Thyroid gland (tissue), 4 donors: ENCODE results near the gene ORAI2. TPM values are rescaled to one million over a fixed set of nuclear protein-coding genes. Genes with fewer than 3 reads are reported as not detected.

Experiments
- DNase-seq, 2 donors: peaks; one replicate each; pipeline ENCODE4 v3.0.0-alpha.2; 2019
- H3K27ac ChIP-seq, 3 donors: fragments of 200-600 bp; sonication (generic); 1 replicate in 2 of 3; 2 replicates in 1 of 3; pipeline ENCODE4 v1.5.1; 2016 to 2019; ENCODE audit warnings: mild to moderate bottlenecking in 1 of 3, moderate library complexity in 1 of 3
- H3K27me3 ChIP-seq: fragments of 200-600 bp; sonication (generic); one replicate; pipeline ENCODE4 v1.5.1; 2019
- H3K36me3 ChIP-seq, 2 donors: fragments of 200-600 bp; sonication (generic); one replicate each; pipeline ENCODE4 v1.5.1; 2016 to 2019
- H3K4me1 ChIP-seq, 2 donors: fragments of 200-600 bp; sonication (generic); one replicate each; pipeline ENCODE4 v1.5.1; 2017 to 2019
- H3K4me3 ChIP-seq, 3 donors: fragments of 200-600 bp; sonication (generic); replicated peaks in 1 of 3; 1 replicate in 2 of 3; 2 replicates in 1 of 3; pipeline ENCODE4 v1.5.1; 2016; ENCODE audit warnings: mild to moderate bottlenecking in 1 of 3
- H3K9me3 ChIP-seq: fragments of 200-600 bp; sonication (generic); one replicate; pipeline ENCODE4 v1.5.1; 2017
- CTCF ChIP-seq, 6 experiments: fragments of 200-600 bp in 3 of 6; fragments of 450-650 bp in 3 of 6; sonication (generic) in 3 of 6; IDR thresholded peaks; one replicate each; pipeline ENCODE4 v1.5.1; 2016 to 2019; ENCODE audit warnings: antibody characterized with exemption in 6 of 6, mild to moderate bottlenecking in 2 of 6, inconsistent platforms in 1 of 6, moderate library complexity in 1 of 6
- POLR2A ChIP-seq, 2 donors: fragments of 450-650 bp; IDR thresholded peaks; one replicate each; pipeline ENCODE4 v1.6.1; 2017; ENCODE audit warnings: antibody characterized with exemption in 2 of 2, mild to moderate bottlenecking in 2 of 2, moderate library complexity in 1 of 2
- WGBS, 2 donors: methylation state at CpG; one replicate each; pipeline ENCODE4 v1.1.5; 2017; 5-methylcytosine and 5-hydroxymethylcytosine counted together
- intact Hi-C: fragments of 100-400 bp; cut with DNase I; formaldehyde crosslinking; loops from one replicate; pipeline ENCODE4 v1.15.1; 2023
- total RNA-seq, 4 donors: library from RNA; depleted of rRNA; stranded (reverse); fragments of >200 nt; gene quantifications; one replicate each; pipeline ENCODE4 v1.2.3, GENCODE V29; 2016

Gene ORAI2
- total RNA-seq, 4 donors from 2014 or later: 41.8 to 133 (median 81.4) TPM

GRCh38 chr7:102392330-102392729 is 41.0 kb upstream of the ORAI2 start:
- Histone ChIP-seq H3K9me3 (no peaks in the 10 kb centered on the region), H3K27ac (no peak overlapping the region), H3K4me3 (no peak overlapping the region), H3K27me3 (no peaks in the 10 kb centered on the region), H3K36me3 (no peaks in the 10 kb centered on the region), H3K4me1 (peaks cover 6% of the 10 kb centered on the region in 2 donors)
- intact Hi-C loops: loop anchor here (10.0 kb wide), 1 partner anchor 848 kb away; no protein-coding TSS in a partner anchor
- 77 to 96% methylated on average over 1 of the region's 1 CpG for WGBS, 2 donors
- no peak for TF ChIP-seq POLR2A (IDR thresholded peaks at IDR 0.05)
- no peak for TF ChIP-seq CTCF (IDR thresholded peaks at IDR 0.05)
- DNase-seq: no peak

GRCh38 chr7:102393467-102393866 is 39.9 kb upstream of the ORAI2 start:
- 89 to 90% methylated on average over 9 of the region's 9 CpGs for WGBS, 2 donors
- Histone ChIP-seq H3K27ac (no peak overlapping the region), H3K4me3 (no peak overlapping the region), H3K4me1 (peaks cover 6 to 7% of the 10 kb centered on the region in 2 donors), H3K9me3 (no peaks in the 10 kb centered on the region), H3K36me3 (no peaks in the 10 kb centered on the region), H3K27me3 (no peaks in the 10 kb centered on the region)
- TF ChIP-seq CTCF (IDR thresholded peaks at IDR 0.05): no peak
- no peak for TF ChIP-seq POLR2A (IDR thresholded peaks at IDR 0.05)
- no peak for DNase-seq
- intact Hi-C loops: loop anchor here (10.0 kb wide), 1 partner anchor 849 kb away; no protein-coding TSS in a partner anchor

GRCh38 chr7:102395592-102395872 is 37.8 kb upstream of the ORAI2 start:
- no peaks in the 10 kb centered on the region for H3K9me3 ChIP-seq
- 5 to 7% methylated on average over 9 of the region's 9 CpGs for WGBS, 2 donors
- H3K36me3 ChIP-seq: peaks cover 7 to 9% of the 10 kb centered on the region in 2 donors
- intact Hi-C loops: loop anchor here (10.0 kb wide), 1 partner anchor 851 kb away; no protein-coding TSS in a partner anchor
- no peaks in the 10 kb centered on the region for H3K27me3 ChIP-seq
- TF ChIP-seq POLR2A (IDR thresholded peaks at IDR 0.05) (no peak), CTCF (IDR thresholded peaks at IDR 0.05) (no peak)
- peaks cover 6 to 7% of the 10 kb centered on the region in 2 donors for H3K4me1 ChIP-seq
- no peak for DNase-seq
- peak overlapping the region; percentile 60 to 86 (median 78) for H3K27ac ChIP-seq
- peak overlapping the region; percentile 49 to 85 (median 70) for H3K4me3 ChIP-seq

- intact Hi-C loops: loop anchor here (10.0 kb wide), 1 partner anchor 851 kb away; no protein-coding TSS in a partner anchor
- WGBS, 2 donors: 0% methylated on average over 19 to 49 of the region's 59 CpGs
- Histone ChIP-seq H3K4me1 (peaks cover 6 to 7% of the 10 kb centered on the region in 2 donors), H3K36me3 (peaks cover 7 to 9% of the 10 kb centered on the region in 2 donors), H3K27me3 (no peaks in the 10 kb centered on the region), H3K4me3 (peak within 1 kb of the TSS; percentile 49 to 85 (median 70)), H3K9me3 (no peaks in the 10 kb centered on the region), H3K27ac (peak within 1 kb of the TSS; percentile 77 to 86 (median 78))
- peak in 1 of 2 donors; percentile 72 for TF ChIP-seq POLR2A (IDR thresholded peaks at IDR 0.05)
- TF ChIP-seq CTCF (IDR thresholded peaks at IDR 0.05): no peak
- DNase-seq: peak; percentile 89 to 91
Observed at GRCh38 chr7:102395873-102396709, 37.3 kb upstream of the ORAI2 start, which contains the start of gene PRKRIP1. Gene PRKRIP1, plus strand, starts transcription at chr7:102396363. Its CDS starts 49 bp downstream, at chr7:102396412.

GRCh38 chr7:102396710-102397019 is 36.7 kb upstream of the ORAI2 start:
- Histone ChIP-seq H3K9me3 (no peaks in the 10 kb centered on the region), H3K4me3 (peak overlapping the region; percentile 49 to 85 (median 70)), H3K4me1 (peaks cover 6 to 7% of the 10 kb centered on the region in 2 donors), H3K27me3 (no peaks in the 10 kb centered on the region), H3K27ac (peak overlapping the region; percentile 77 to 86 (median 78)), H3K36me3 (peaks cover 7 to 10% of the 10 kb centered on the region in 2 donors)
- 0% methylated on average over 12 of the region's 12 CpGs for WGBS, 2 donors
- no peak for TF ChIP-seq POLR2A (IDR thresholded peaks at IDR 0.05)
- no peak for TF ChIP-seq CTCF (IDR thresholded peaks at IDR 0.05)
- no peak for DNase-seq
- intact Hi-C loops: loop anchor here (10.0 kb wide), 1 partner anchor 852 kb away; no protein-coding TSS in a partner anchor
